ENCODE measurements around the gene CDC42EP4.

DNA sequence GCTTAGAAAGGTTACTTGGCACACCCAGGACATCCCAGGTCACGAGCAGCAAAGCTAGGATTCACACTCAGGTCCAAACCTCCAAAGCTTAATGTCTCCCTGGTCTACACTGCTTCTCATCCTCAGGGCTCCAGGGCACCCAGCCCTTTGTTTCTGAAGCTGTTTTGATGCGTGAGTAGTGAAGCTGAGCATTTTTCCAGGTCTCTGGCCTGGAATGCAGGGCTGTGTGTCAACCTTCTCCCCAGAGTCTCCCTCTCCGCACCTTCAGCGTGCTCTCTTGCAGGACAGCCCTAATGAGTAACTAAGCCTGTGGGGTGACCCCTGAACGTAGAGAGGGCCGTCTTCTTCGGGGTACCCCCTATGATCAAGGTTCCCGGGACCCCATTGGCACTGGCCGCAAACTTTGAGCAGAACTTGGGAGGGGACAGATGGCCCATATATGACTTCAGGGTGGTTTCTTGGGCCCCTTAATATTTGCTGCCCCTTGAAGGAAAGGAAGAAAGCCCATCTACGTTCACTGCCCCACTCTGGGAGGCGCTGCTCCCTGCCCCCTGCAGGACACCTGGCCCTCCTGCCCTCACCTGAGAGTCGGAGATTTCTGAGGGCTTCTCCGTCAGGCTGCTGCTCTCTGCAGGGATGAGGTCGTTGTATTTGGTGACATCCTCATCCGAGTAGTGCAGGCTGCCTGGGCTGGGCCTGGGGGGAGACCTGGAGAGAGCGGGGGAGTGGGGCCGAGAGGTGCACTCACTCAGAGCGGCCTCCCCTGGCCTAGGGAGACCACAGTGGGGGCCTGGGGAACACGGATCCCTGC, 36.4 kb upstream of the CDC42EP4 start:
- TF ChIP-seq, protein P1, sequence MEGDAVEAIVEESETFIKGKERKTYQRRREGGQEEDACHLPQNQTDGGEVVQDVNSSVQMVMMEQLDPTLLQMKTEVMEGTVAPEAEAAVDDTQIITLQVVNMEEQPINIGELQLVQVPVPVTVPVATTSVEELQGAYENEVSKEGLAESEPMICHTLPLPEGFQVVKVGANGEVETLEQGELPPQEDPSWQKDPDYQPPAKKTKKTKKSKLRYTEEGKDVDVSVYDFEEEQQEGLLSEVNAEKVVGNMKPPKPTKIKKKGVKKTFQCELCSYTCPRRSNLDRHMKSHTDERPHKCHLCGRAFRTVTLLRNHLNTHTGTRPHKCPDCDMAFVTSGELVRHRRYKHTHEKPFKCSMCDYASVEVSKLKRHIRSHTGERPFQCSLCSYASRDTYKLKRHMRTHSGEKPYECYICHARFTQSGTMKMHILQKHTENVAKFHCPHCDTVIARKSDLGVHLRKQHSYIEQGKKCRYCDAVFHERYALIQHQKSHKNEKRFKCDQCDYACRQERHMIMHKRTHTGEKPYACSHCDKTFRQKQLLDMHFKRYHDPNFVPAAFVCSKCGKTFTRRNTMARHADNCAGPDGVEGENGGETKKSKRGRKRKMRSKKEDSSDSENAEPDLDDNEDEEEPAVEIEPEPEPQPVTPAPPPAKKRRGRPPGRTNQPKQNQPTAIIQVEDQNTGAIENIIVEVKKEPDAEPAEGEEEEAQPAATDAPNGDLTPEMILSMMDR (IDR thresholded peaks at IDR 0.05) = no peak
- no peak for TF ChIP-seq EP300 (IDR thresholded peaks at IDR 0.05; ENCODE audit: low read depth)
